OCI-LY7 (cell line): Measurements from ENCODE around the gene TMEM247.

Source experiments
- CTCF ChIP-seq: fragments of 200-600 bp; sonication (generic); conservative IDR thresholded peaks from 2 replicates; pipeline ENCODE4 v1.5.1; 2014; ENCODE audit warnings: mild to moderate bottlenecking, antibody characterized with exemption, low read length, moderate library complexity, mixed read lengths
- EZH2phosphoT487 ChIP-seq: fragments of 200-600 bp; sonication (generic); IDR thresholded peaks from 2 replicates; pipeline ENCODE4 v1.6.1; 2018; ENCODE audit warnings: low read depth, borderline replicate concordance, mild to moderate bottlenecking, mixed run types, antibody characterized with exemption, low read length, moderate library complexity, mixed read lengths

GRCh38 chr2:46494596-46494995 is 15.2 kb downstream of the TMEM247 start:
- no peak for TF ChIP-seq CTCF
- no peak for TF ChIP-seq EZH2phosphoT487
